ENCODE results near the gene FRA10AC1.
"Not testable (repeated sequence)": the region's sequence is repeated elsewhere in the genome, so short reads cannot be mapped to it uniquely, and the experiment has no call there.

The FRA10AC1 gene

DNA sequence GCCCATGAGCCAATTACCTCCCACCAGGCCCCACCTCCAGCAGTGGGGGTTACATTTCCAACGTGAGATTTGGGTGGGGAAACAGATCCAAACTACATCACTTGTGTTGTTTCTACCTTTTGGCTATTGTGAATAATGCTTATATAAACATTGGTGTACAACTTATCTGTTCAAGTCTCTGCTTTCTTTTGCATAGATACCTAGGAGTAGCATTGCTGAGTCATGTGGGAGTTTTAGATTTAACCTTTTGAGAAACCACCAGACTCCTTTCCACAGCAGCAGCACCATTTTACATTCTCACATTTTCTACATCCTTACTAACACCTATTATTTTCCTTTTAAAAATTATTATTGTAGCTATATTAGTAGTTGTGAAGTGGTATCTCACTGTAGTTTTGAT lies 14.4 kb upstream of the FRA10AC1 start:
- Mint-ChIP-seq H3K9me3 (no peaks in the 10 kb centered on the region), H3K4me3 (no peak overlapping the region), H3K4me1 (ENCODE audit: low read depth) (peaks cover 31% of the 10 kb centered on the region), H3K27ac (no peak overlapping the region), H3K36me3 (ENCODE audit: low read depth) (no peaks in the 10 kb centered on the region), H3K27me3 (peaks cover 11% of the 10 kb centered on the region)
- intact Hi-C loops (cut with micrococcal nuclease) = no loop called here

- no peak overlapping the region for H3K4me3 Mint-ChIP-seq
- H3K9me3 Mint-ChIP-seq = no peaks in the 10 kb centered on the region
- H3K36me3 Mint-ChIP-seq (ENCODE audit: low read depth) = no peaks in the 10 kb centered on the region
- H3K4me1 Mint-ChIP-seq (ENCODE audit: low read depth) = peaks cover 25% of the 10 kb centered on the region
- peaks cover 7% of the 10 kb centered on the region for H3K27me3 Mint-ChIP-seq
- intact Hi-C loops (cut with micrococcal nuclease) = no loop called here
- no peak overlapping the region for H3K27ac Mint-ChIP-seq
These were observed 13.0 kb upstream of the FRA10AC1 start for GRCh38 chr10:93715345-93715744.

DNA sequence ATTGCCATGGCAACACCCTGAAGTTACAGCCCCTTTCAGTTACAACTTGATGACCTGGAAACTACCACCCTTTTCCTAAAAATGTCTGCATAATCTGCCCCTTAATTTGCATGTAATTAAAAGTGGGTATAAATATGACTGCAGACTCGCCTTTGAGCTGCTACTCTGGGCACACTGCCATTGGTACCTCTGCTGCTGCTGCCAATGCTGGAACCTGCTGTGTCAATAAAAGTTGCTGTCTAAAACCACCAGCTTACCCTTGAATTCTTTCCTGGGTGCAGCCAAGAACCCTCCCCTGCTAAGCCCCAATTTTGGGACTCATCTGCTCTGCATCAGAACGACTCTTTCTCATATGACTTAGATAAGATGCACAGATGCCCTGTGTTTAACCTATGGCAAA lies 10.2 kb upstream of the FRA10AC1 start:
- H3K36me3 Mint-ChIP-seq (ENCODE audit: low read depth) = no peaks in the 10 kb centered on the region
- peaks cover 10% of the 10 kb centered on the region for H3K4me1 Mint-ChIP-seq (ENCODE audit: low read depth)
- no peaks in the 10 kb centered on the region for H3K9me3 Mint-ChIP-seq
- intact Hi-C loops (cut with micrococcal nuclease) = no loop called here
- no peak overlapping the region for H3K27ac Mint-ChIP-seq
- H3K27me3 Mint-ChIP-seq = no peaks in the 10 kb centered on the region
- H3K4me3 Mint-ChIP-seq = no peak overlapping the region

GRCh38 chr10:93711891-93712290 lies 9.5 kb upstream of the FRA10AC1 start:
- Mint-ChIP-seq H3K9me3 (no peaks in the 10 kb centered on the region), H3K27ac (no peak overlapping the region), H3K27me3 (peaks cover 1% of the 10 kb centered on the region), H3K4me1 (ENCODE audit: low read depth) (peaks cover 10% of the 10 kb centered on the region), H3K4me3 (no peak overlapping the region), H3K36me3 (ENCODE audit: low read depth) (no peaks in the 10 kb centered on the region)
- intact Hi-C loops (cut with micrococcal nuclease) = no loop called here

- intact Hi-C loops (cut with micrococcal nuclease) = no loop called here
- Mint-ChIP-seq H3K36me3 (ENCODE audit: low read depth) (no peaks in the 10 kb centered on the region), H3K4me3 (no peak overlapping the region), H3K27ac (no peak overlapping the region), H3K9me3 (no peaks in the 10 kb centered on the region), H3K27me3 (peaks cover 1% of the 10 kb centered on the region), H3K4me1 (ENCODE audit: low read depth) (peaks cover 5% of the 10 kb centered on the region)
These were observed 8.0 kb upstream of the FRA10AC1 start for GRCh38 chr10:93710333-93710909.

DNA sequence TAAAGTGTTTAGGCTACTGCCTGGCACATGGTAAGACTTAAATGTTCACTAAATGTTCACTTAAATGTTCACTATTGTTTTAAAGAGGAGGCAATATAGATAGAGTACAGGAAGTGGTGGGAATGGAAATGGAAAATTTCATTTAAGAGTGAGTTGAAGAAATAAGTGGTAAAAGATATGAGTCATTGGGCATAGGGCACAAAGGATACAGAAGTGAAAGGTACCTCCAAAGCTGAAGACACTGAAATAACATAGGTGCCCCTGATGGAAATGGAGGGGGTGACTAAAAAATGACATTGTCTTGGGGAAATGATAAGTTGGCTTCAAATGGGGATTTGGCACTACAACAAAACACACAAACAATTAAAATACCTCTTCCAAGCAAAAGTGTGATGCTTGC lies 5.2 kb upstream of the FRA10AC1 start:
- Mint-ChIP-seq H3K27ac (no peak overlapping the region), H3K4me3 (no peak overlapping the region), H3K36me3 (ENCODE audit: low read depth) (no peaks in the 10 kb centered on the region), H3K9me3 (no peaks in the 10 kb centered on the region), H3K4me1 (ENCODE audit: low read depth) (peaks cover 5% of the 10 kb centered on the region), H3K27me3 (peaks cover 3% of the 10 kb centered on the region)
- intact Hi-C loops (cut with micrococcal nuclease) = no loop called here

DNA sequence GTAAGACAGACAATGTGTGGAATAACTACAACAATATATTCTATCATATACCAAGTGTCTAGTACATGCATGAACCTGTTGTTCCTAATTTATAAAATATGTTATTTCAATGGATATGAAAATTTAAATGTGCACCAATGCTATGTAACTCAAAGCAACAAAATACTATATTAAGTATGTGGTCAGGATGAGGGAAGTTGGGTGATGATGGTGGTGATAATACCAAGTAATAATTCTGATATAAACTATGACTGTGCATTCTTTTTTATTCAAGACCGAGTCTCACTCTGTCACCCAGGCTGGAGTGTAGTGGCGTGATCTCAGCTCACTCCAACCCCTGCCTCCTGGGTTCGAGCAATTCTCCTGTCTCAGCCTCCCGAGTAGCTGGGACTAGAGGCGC lies 2.1 kb upstream of the FRA10AC1 start:
- Mint-ChIP-seq H3K4me1 (ENCODE audit: low read depth) (peaks cover 5% of the 10 kb centered on the region), H3K27me3 (peaks cover 3% of the 10 kb centered on the region), H3K4me3 (no peak overlapping the region), H3K36me3 (ENCODE audit: low read depth) (peaks cover 3% of the 10 kb centered on the region), H3K27ac (no peak overlapping the region), H3K9me3 (no peaks in the 10 kb centered on the region)
- intact Hi-C loops (cut with micrococcal nuclease) = no loop called here

- peaks cover 5% of the 10 kb centered on the region for H3K4me1 Mint-ChIP-seq (ENCODE audit: low read depth)
- H3K27ac Mint-ChIP-seq = no peak overlapping the region
- peaks cover 3% of the 10 kb centered on the region for H3K27me3 Mint-ChIP-seq
- H3K9me3 Mint-ChIP-seq = no peaks in the 10 kb centered on the region
- no peak overlapping the region for H3K4me3 Mint-ChIP-seq
- peaks cover 6% of the 10 kb centered on the region for H3K36me3 Mint-ChIP-seq (ENCODE audit: low read depth)
- intact Hi-C loops (cut with micrococcal nuclease) = loop anchor here (2.0 kb wide), 2 partner anchors 39 to 49 kb away; no protein-coding TSS in a partner anchor
These were observed 1.4 kb upstream of the FRA10AC1 start for GRCh38 chr10:93703841-93704240.

DNA sequence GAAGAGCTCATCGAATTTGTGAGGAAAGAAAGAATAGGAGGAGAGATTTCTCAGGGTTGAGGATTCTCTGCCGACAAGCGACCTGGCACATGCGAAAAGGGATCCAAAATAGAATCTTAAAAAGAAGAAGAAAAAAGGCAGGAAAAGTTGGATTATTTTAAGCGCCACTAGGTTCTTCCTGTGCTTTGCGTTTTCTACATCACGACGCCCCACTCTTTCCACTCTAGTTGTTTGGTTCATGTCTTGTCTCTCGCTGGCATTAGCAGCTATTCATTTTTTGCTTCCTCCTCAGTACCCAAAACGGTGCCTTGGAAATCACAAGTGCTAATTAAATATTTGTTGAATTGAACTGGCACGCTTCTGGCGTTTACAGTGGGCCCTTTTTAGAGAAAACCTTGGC lies 674 bp upstream of the FRA10AC1 start:
- Mint-ChIP-seq H3K4me1 (ENCODE audit: low read depth) (peaks cover 5% of the 10 kb centered on the region), H3K9me3 (no peaks in the 10 kb centered on the region), H3K27me3 (peaks cover 3% of the 10 kb centered on the region), H3K4me3 (no peak overlapping the region), H3K36me3 (ENCODE audit: low read depth) (peaks cover 6% of the 10 kb centered on the region), H3K27ac (no peak overlapping the region)
- intact Hi-C loops (cut with micrococcal nuclease) = loop anchor here (2.0 kb wide), 2 partner anchors 40 to 50 kb away; no protein-coding TSS in a partner anchor

GRCh38 chr10:93701866-93702209 lies 554 bp downstream of the FRA10AC1 start:
- Mint-ChIP-seq H3K4me3 (no peak overlapping the region), H3K36me3 (ENCODE audit: low read depth) (peaks cover 14% of the 10 kb centered on the region)

DNA sequence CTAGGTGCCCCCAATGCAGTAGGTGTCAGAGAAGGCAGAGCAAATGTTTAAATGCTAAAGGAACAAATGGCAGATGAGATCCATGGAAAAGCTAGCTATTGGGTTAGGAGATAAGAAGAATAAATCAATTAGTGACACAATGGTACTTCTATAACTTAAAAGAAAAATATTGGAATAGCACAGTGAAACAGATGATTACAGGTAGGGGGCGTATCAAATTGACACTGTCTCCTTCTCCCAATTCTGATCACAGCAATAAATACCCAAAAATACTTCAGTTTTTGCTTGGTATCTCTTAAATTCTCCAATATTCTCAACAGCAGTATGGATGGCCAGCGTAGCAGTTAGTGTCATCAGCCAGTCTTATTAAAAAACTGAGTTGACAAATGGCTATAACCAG lies 5.2 kb downstream of the FRA10AC1 start:
- Mint-ChIP-seq H3K27me3 (no peaks in the 10 kb centered on the region), H3K36me3 (ENCODE audit: low read depth) (peaks cover 51% of the 10 kb centered on the region), H3K4me1 (ENCODE audit: low read depth) (no peaks in the 10 kb centered on the region), H3K4me3 (no peak overlapping the region), H3K27ac (no peak overlapping the region), H3K9me3 (no peaks in the 10 kb centered on the region)
- intact Hi-C loops (cut with micrococcal nuclease) = no loop called here

More at GRCh38 chr10:93701866-93702209, 554 bp downstream of the FRA10AC1 start:
- Mint-ChIP-seq H3K27ac (no peak overlapping the region), H3K4me1 (ENCODE audit: low read depth) (peaks cover 5% of the 10 kb centered on the region), H3K9me3 (no peaks in the 10 kb centered on the region), H3K27me3 (peaks cover 1% of the 10 kb centered on the region)
- intact Hi-C loops (cut with micrococcal nuclease) = loop anchor here (1.0 to 2.0 kb wide), 3 partner anchors 41 to 114 kb away; no protein-coding TSS in a partner anchor

DNA sequence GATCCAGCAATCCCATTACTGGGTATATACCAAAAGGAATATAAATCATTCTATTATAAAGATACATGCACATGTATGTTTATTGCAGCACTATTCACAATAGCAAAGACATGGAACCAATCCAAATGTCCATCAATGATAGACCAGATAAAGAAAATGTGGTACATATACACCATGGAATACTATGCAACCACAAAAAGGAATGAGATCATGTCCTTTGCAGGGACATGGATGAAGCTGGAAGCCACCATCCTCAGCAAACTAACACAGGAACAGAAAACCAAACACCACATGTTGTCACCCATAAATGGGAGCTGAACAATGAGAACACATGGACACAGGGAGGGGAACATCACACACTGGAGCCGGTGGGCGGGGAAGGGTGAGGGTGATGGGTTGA lies 5.8 kb downstream of the FRA10AC1 start:
- H3K4me1 Mint-ChIP-seq (ENCODE audit: low read depth); intact Hi-C loops (cut with micrococcal nuclease); H3K9me3 Mint-ChIP-seq; H3K27ac Mint-ChIP-seq; H3K4me3 Mint-ChIP-seq; H3K27me3 Mint-ChIP-seq: not testable (repeated sequence)
- peaks cover 51% of the 10 kb centered on the region for H3K36me3 Mint-ChIP-seq (ENCODE audit: low read depth)

DNA sequence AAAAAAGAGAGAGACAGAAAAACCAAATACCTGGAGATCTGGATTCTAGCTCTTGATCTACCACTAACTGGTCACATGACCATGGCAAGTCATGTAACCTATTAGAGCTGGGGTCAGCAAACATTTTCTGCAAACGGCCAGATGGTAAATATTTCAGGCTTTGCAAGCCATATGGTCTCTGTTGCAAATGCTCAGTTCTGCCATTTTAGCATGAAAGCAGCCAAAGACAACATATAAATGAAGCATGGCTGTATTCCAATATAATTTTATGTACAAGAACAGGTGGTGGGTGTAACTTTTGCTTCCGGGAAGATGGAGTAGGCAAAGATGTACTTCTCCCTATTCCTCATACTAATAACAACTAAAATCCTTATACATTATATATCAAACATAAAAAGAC lies 6.7 kb downstream of the FRA10AC1 start:
- Mint-ChIP-seq H3K36me3 (ENCODE audit: low read depth) (peaks cover 51% of the 10 kb centered on the region), H3K27me3 (no peaks in the 10 kb centered on the region), H3K9me3 (no peaks in the 10 kb centered on the region), H3K27ac (no peak overlapping the region), H3K4me1 (ENCODE audit: low read depth) (no peaks in the 10 kb centered on the region), H3K4me3 (no peak overlapping the region)
- intact Hi-C loops (cut with micrococcal nuclease) = no loop called here

GRCh38 chr10:93687737-93688136 lies 14.7 kb downstream of the FRA10AC1 start:
- Mint-ChIP-seq H3K27ac (no peak overlapping the region), H3K4me1 (ENCODE audit: low read depth) (no peaks in the 10 kb centered on the region), H3K27me3 (no peaks in the 10 kb centered on the region), H3K9me3 (no peaks in the 10 kb centered on the region), H3K36me3 (ENCODE audit: low read depth) (peaks cover under 1% of the 10 kb centered on the region), H3K4me3 (no peak overlapping the region)
- intact Hi-C loops (cut with micrococcal nuclease) = no loop called here

DNA sequence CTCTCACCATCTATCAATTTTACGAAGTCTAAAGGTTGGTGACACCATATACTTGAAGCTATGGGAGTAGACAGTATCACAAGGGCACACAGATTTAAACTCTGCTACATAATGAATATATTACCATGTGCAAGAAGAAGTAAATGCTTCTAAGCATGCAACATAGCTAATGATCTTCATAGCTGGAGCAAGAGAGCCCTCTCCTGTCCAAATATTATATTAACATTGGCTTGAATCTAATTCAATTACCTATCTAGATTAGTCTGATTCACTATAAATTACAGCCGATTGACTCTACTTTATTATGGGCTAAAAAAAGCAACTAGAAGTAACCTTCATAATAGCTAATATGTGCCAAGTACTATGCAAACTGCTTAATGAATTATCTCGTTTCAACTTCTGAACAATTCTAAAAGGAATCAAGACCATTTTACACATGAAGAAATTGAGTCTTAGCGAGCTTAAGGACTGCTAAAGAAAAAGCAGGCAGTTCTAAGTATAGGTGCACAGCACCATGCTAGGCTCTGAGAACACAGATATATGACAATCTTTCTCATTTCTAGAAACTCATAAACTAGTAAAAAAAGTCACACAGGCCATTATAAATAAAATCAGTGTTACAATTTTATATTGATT lies 21.9 kb downstream of the FRA10AC1 start:
- peaks cover 14% of the 10 kb centered on the region for H3K36me3 Mint-ChIP-seq (ENCODE audit: low read depth)
- H3K4me1 Mint-ChIP-seq (ENCODE audit: low read depth) = peaks cover 10% of the 10 kb centered on the region
- intact Hi-C loops (cut with micrococcal nuclease) = loop anchor here (1.0 kb wide), 1 partner anchor 125 kb away; no protein-coding TSS in a partner anchor
- H3K27ac Mint-ChIP-seq = no peak overlapping the region
- H3K4me3 Mint-ChIP-seq = no peak overlapping the region
- H3K9me3 Mint-ChIP-seq = no peaks in the 10 kb centered on the region
- no peaks in the 10 kb centered on the region for H3K27me3 Mint-ChIP-seq

All from dendritic cell treated with granulocyte-macrophage colony-stimulating factor and Interleukin-4, amounts not matched to agents 40 ng/mL and 50 ng/mL, for 4 days (primary cell).